ENCODE measurements around the gene INKA1. TPM values are rescaled to one million over a fixed set of nuclear protein-coding genes. Genes with fewer than 3 reads are reported as not detected.
"Not testable (repeated sequence)": the region's sequence is repeated elsewhere in the genome, so short reads cannot be mapped to it uniquely, and the experiment has no call there.

The INKA1 gene
- total RNA-seq, 1 donor from 2014 or later, result 4.4 TPM

- DNase-seq (ENCODE audit: low spot score), result no peak
Observed at GRCh38 chr3:49807431-49808114, 4.5 kb downstream of the INKA1 start.

- no peak for DNase-seq (ENCODE audit: low spot score)
Observed at GRCh38 chr3:49812916-49813496, 9.9 kb downstream of the INKA1 start.

- DNase-seq (ENCODE audit: low spot score), result peak; percentile 60
Observed at GRCh38 chr3:49813497-49814174, 10.6 kb downstream of the INKA1 start, which contains the start of gene UBA7. Gene UBA7 (minus strand): TSS chr3:49813953. CDS start chr3:49813787, 166 bp downstream.

GRCh38 chr3:49823131-49823530, 20.1 kb downstream of the INKA1 start:
- not testable (repeated sequence) for DNase-seq (ENCODE audit: low spot score)

- no peak for DNase-seq (ENCODE audit: low spot score)
Observed at GRCh38 chr3:49826016-49826415, 23.0 kb downstream of the INKA1 start.

- DNase-seq (ENCODE audit: low spot score), result no peak
Observed at GRCh38 chr3:49831341-49831740, 28.3 kb downstream of the INKA1 start.

GRCh38 chr3:49839193-49839809, 36.2 kb downstream of the INKA1 start:
- peak; percentile 85 for DNase-seq (ENCODE audit: low spot score)

GRCh38 chr3:49840388-49840787, 37.3 kb downstream of the INKA1 start:
- DNase-seq (ENCODE audit: low spot score), result no peak

GRCh38 chr3:49841126-49841696, 38.1 kb downstream of the INKA1 start:
- DNase-seq (ENCODE audit: low spot score), result no peak

- DNase-seq (ENCODE audit: low spot score), result no peak
Observed at GRCh38 chr3:49841806-49842205, 38.7 kb downstream of the INKA1 start.

GRCh38 chr3:49842843-49843517, 39.9 kb downstream of the INKA1 start:
- DNase-seq (ENCODE audit: low spot score), result no peak

GRCh38 chr3:49844464-49845183, 41.6 kb downstream of the INKA1 start:
- DNase-seq (ENCODE audit: low spot score), result no peak

- peak; percentile 22 for DNase-seq (ENCODE audit: low spot score)
Observed at GRCh38 chr3:49845694-49846093, 42.6 kb downstream of the INKA1 start.

Other genes with a start within 250 kb of the INKA1 start
- gene BSN, start 248.8 kb upstream of the INKA1 start, total RNA-seq, result 0.81 TPM
- gene APEH, start 128.9 kb upstream of the INKA1 start, total RNA-seq, result 128 TPM
- 45.5 TPM for gene MST1, start 113.8 kb upstream of the INKA1 start, total RNA-seq
- gene RNF123, start 113.7 kb upstream of the INKA1 start, total RNA-seq, result 55.6 TPM
- 0.43 TPM for gene AMIGO3, start 83.6 kb upstream of the INKA1 start, total RNA-seq
- gene GMPPB, start 79.3 kb upstream of the INKA1 start, total RNA-seq, result 51.9 TPM
- 46.1 TPM for gene IP6K1, start 16.7 kb upstream of the INKA1 start, total RNA-seq
- gene CDHR4, start 3.4 kb upstream of the INKA1 start, total RNA-seq, result 0.09 TPM
- 122 TPM for gene UBA7, start 10.7 kb downstream of the INKA1 start, total RNA-seq
- 2.4 TPM for gene TRAIP, start 53.3 kb downstream of the INKA1 start, total RNA-seq
- 0.09 TPM for gene CAMKV, start 66.6 kb downstream of the INKA1 start, total RNA-seq
- 131 TPM for gene MST1R, start 100.6 kb downstream of the INKA1 start, total RNA-seq
- gene MON1A, start 126.5 kb downstream of the INKA1 start, total RNA-seq, result 9.7 TPM
- gene RBM6, start 136.9 kb downstream of the INKA1 start, total RNA-seq, result 89.2 TPM